Loucy (cell line): ENCODE data around the gene HOXC12.

Experiments
- EZH2phosphoT487 ChIP-seq: fragments of 200-600 bp; IDR thresholded peaks from 2 replicates; pipeline ENCODE4 v1.6.1; 2018; ENCODE audit warnings: antibody characterized with exemption, mild to moderate bottlenecking, moderate library complexity, borderline replicate concordance
- TF ChIP-seq, protein P1 (sequence below): fragments of 200-600 bp; sonication (generic); conservative IDR thresholded peaks from 2 replicates; pipeline ENCODE4 v1.5.1; 2014; ENCODE audit warnings: mild to moderate bottlenecking, antibody characterized with exemption, low read length

DNA sequence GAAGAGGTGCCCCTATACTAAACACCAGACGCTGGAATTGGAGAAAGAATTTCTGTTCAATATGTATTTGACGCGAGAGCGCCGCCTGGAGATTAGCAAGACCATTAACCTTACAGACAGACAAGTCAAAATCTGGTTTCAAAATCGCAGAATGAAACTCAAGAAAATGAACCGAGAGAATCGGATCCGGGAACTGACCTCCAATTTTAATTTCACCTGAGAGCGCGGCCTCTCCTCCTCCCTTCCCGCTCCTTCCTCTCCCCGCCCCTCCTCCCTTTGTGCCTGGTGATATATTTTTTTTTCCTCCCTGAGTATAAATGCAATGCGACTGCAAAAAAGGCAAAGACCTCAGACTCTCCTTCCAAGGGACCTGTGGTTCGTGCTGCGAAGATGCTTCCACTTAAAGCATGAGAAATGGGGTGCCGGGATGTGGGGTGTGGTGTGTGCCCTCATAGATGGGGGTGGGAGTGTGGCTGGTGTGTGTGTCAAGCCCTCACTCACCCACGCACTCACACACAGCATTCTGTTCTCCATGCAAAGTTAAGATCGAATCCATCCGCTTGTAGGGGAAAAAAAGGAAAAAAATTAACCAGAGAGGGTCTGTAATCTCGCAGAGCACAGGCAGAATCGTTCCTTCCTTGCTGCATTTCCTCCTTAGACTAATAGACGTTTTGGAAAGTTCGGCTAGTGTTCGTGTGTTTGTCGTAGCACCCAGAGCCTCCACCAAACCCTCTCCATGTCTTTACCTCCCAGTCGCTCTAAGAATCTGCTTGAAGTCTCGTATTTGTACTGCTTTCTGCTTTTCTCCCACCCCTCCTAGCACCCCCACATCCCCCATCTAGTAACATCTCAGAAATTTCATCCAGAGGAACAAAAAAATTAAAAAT is 34.8 kb downstream of the HOXC12 start:
- TF ChIP-seq, protein P1, sequence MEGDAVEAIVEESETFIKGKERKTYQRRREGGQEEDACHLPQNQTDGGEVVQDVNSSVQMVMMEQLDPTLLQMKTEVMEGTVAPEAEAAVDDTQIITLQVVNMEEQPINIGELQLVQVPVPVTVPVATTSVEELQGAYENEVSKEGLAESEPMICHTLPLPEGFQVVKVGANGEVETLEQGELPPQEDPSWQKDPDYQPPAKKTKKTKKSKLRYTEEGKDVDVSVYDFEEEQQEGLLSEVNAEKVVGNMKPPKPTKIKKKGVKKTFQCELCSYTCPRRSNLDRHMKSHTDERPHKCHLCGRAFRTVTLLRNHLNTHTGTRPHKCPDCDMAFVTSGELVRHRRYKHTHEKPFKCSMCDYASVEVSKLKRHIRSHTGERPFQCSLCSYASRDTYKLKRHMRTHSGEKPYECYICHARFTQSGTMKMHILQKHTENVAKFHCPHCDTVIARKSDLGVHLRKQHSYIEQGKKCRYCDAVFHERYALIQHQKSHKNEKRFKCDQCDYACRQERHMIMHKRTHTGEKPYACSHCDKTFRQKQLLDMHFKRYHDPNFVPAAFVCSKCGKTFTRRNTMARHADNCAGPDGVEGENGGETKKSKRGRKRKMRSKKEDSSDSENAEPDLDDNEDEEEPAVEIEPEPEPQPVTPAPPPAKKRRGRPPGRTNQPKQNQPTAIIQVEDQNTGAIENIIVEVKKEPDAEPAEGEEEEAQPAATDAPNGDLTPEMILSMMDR = peak; percentile 80
- TF ChIP-seq EZH2phosphoT487 = no peak
